Dedifferentiated amniotic fluid mesenchymal stem cell (primary cell): ENCODE measurements around the gene KANK4.
"Not testable (repeated sequence)": the region's sequence is repeated elsewhere in the genome, so short reads cannot be mapped to it uniquely, and the experiment has no call there.

ENCODE experiments used
- DNase-seq: peaks from one replicate; pipeline ENCODE4 v3.0.0-alpha.2; 2016; ENCODE audit errors: extremely low spot score

KANK4 gene

GRCh38 chr1:62237950-62238374, 81.3 kb downstream of the KANK4 start:
- DNase-seq: no peak

DNA sequence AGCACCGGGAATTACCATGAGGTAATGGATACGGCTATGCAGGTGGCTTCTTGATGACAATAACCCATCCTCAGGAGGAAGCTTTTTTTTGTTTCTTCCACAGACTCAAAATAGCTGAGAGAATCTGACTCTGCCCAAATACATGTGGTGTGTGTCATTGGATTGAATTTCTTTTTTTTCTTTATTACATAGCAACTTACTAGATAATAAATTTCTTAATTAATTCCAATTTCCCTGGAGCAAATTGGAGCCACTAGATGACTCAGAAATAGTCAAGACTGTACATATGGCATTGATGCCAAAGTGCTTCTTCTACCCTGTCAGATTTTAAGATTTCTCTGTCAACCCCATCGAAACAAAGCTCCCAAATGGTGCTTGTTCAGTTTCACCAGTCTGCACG, 81.9 kb downstream of the KANK4 start:
- DNase-seq: no peak

DNA sequence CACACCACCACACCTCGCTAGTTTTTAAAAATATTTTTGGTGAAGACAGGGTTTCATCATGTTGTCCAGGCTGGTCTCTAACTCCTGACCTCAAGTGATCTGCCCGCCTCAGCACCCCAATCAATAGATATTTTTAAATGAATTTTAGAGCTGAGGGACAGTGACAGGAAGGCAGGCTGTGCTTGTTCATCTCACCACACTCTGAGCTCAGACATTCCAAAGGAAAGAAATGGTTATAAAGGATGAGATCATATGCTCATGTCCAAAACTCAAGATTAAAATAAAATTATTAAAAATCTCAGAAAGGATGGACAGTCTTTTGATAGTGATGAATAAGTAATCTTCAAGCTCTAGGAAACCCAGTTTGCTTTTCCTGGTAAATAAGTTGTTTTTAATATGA, 83.7 kb downstream of the KANK4 start:
- no peak for DNase-seq

GRCh38 chr1:62234688-62235087, 84.5 kb downstream of the KANK4 start:
- no peak for DNase-seq

GRCh38 chr1:62233926-62234450, 85.2 kb downstream of the KANK4 start:
- DNase-seq: no peak

- DNase-seq: no peak
These were observed 86.4 kb downstream of the KANK4 start for GRCh38 chr1:62232871-62233278.

GRCh38 chr1:62230718-62231117, 88.5 kb downstream of the KANK4 start:
- peak; percentile 51 for DNase-seq

DNA sequence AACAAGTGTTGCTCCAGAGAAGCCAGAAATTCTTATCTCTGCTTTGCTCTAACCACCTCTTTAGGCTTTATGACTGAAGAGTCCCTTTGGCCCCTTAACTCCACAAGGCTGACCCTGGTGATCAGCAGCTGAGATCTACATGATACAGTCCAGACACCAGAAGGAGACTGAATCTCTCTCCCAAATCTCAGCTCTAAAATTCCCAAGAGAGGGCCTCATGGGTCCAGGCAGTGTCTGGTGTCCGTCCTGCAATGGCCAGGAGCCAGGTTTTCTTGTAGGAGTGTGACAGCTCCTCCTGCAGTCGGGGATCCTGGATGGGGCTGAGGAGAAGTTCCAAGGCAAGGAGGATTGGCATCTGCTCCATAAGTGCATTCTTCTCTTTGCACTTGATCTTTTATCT, 89.3 kb downstream of the KANK4 start:
- no peak for DNase-seq

- no peak for DNase-seq
These were observed 89.8 kb downstream of the KANK4 start for GRCh38 chr1:62229468-62229867.

- no peak for DNase-seq
These were observed 90.4 kb downstream of the KANK4 start for GRCh38 chr1:62228883-62229187.

GRCh38 chr1:62228136-62228882, 90.9 kb downstream of the KANK4 start:
- DNase-seq: no peak

- DNase-seq: no peak
These were observed 91.7 kb downstream of the KANK4 start for GRCh38 chr1:62227496-62227895.

- DNase-seq: no peak
These were observed 95.1 kb downstream of the KANK4 start for GRCh38 chr1:62224182-62224581.

DNA sequence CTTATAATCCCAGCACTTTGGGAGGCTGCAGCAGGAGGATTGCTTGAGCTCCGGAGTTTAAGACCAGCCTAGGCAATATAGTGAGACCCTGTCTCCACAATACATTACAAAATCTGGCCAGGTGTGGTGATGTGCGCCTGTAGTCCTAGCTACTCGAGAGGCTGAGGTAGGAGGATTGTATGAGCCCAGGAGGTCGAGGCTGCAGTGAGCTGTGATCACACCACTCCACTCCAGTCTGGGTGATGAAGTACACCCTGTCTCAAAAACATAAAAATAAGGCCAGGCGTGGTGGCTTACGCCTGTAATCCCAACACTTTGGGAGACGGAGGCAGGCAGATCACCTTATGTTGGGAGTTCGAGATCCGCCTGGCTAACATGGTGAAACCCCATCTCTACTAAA, 96.9 kb downstream of the KANK4 start:
- DNase-seq: no peak

- no peak for DNase-seq
These were observed 98.1 kb downstream of the KANK4 start for GRCh38 chr1:62221171-62221570.

GRCh38 chr1:62220456-62220855, 98.8 kb downstream of the KANK4 start:
- not testable (repeated sequence) for DNase-seq

- peak; percentile 18 for DNase-seq
These were observed 100.6 kb downstream of the KANK4 start for GRCh38 chr1:62218604-62219003.

GRCh38 chr1:62213075-62213914, 105.9 kb downstream of the KANK4 start:
- no peak for DNase-seq

DNA sequence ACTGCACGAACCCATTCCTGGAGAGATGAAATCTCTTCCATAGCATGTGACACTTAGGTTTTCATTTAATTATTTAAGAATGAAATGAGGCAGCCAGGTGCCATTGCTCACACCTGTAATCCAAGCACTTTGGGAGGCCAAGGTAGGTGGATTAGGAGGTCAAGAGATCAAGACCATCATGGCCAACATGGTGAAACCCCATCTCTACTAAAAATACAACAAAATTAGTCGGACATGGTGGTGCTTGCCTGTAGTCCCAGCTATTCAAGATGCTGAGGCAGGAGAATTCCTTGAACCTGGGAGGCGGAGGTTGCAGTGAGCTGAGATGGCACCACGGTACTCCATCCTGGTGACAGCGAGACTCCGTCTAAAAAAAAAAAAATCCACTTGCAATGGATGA, 106.8 kb downstream of the KANK4 start:
- DNase-seq: no peak

- DNase-seq: no peak
These were observed 108.3 kb downstream of the KANK4 start for GRCh38 chr1:62210960-62211359.

DNA sequence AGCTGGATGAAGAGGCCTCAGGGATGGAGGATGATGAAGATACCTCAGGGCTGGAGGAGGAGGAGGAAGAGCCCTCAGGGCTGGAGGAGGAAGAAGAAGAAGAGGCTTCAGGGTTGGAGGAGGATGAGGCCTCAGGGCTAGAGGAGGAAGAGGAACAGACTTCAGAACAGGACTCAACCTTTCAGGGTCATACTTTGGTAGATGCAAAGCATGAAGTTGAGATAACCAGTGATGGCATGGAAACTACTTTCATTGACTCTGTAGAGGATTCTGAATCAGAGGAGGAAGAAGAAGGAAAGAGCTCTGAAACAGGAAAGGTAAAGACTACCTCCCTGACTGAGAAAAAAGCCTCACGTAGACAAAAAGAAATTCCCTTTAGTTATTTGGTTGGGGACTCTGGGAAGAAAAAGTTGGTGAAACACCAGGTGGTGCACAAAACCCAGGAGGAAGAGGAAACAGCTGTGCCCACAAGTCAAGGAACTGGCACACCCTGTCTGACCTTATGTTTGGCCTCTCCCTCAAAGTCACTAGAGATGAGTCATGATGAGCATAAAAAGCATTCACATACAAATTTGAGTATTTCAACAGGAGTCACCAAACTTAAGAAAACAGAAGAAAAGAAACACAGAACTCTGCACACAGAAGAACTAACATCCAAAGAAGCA, 109.2 kb downstream of the KANK4 start:
- DNase-seq: no peak

DNA sequence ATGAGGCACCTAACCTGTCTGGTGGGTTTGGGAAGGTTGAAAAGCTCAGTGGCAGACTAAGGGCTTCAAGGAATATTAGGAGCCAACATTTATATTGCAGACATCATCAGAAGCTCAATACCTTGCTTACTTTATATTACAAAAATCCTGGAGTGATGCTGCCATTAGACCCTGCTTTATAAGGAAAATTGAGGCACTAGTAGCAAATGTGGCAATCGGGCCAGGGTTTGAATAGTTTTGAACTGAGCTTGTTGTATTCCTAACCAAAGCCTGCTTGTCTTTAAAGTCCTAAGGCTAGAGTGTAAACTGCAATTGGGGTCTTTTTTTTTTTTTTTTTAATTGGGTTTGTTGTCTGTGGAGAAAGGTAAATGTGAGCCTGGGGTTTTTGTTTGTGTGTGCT, 110.3 kb downstream of the KANK4 start:
- no peak for DNase-seq

DNA sequence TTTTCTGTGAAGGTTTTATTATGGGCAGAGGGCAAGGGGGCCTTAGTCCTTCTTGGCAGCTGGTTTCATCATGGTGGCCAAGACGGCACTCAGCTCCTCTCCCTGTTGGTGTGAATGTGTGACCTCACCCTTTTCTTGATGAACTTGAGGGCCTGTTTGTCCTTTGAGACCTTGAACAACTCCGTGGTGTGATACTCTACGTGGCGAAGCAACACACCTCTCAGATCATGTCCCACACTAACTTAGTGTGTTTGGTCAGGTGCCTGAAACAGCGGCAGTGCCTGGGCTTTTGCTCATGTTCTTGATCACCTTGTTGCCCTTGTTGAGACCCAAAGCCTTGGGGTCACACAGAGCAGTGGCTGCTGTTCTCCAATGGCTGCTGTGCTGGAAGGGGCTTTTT, 111.1 kb downstream of the KANK4 start:
- DNase-seq: no peak
